Measurements from ENCODE around the gene MYMK. TPM values are rescaled to one million over a fixed set of nuclear protein-coding genes. Genes with fewer than 3 reads are reported as not detected.

MYMK gene
- total and polyA plus RNA-seq, 2 of the 4 experiments (the other 2 are of a cell fraction), result not detected

DNA sequence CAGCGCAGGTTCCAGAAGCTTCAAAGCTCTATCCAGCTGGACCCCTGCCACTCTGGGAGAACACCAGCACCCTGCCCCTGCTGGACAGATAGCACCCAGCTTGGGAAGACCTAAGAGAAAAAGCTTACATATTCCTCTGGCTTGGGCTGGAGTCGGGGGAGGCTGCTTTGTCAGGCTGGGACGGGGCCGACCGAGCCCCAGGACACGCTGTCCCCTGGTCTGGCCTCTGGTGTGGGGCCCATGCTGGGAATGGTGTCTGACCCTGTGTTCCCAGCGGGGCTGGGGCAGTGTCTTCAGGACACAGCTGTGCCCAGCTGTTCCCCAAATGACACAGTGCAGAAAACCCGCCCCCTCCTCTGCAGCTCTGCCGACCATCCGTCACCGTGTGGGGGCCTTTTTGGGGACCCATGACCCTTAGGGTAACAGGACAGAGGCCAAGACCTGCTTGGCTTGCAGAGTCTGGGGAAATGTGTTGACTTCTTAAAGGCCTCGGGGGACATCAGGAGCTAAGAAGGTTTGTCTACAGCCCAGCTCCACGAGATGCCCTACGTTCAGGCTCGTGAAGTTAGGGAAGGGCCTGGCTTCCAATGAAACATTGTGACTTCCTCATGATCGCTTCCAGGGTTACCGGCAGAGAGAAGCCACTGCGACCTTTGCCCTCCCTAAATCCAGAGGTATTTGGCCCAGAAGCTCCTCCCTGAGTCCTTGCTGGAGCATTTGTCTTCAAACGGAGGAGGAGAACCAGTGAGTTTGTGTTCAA lies 25.4 kb downstream of the MYMK start:
- Histone ChIP-seq H3K36me3 (ENCODE audit: control insufficient read depth, insufficient read depth, low read length) (no peaks in the 10 kb centered on the region), H3K9me1 (ENCODE audit: insufficient read depth, low read length) (peaks cover 5% of the 10 kb centered on the region; the same call in 1 of the 2 replicates), H3K4ac (ENCODE audit: low read depth, low read length) (no peak overlapping the region), H3K4me3 (ENCODE audit: insufficient read depth, low read depth, low read length) (no peak overlapping the region), H3K23ac (ENCODE audit: low read depth, low read length) (no peak overlapping the region), H3K56ac (ENCODE audit: extremely low read depth, insufficient read depth, low read length) (no peak overlapping the region), H2AFZ (replicated peaks; ENCODE audit: low read length, poor library complexity) (no peak overlapping the region), H4K5ac (ENCODE audit: low read depth, low read length) (no peak overlapping the region), H3K4me1 (ENCODE audit: control insufficient read depth, insufficient read depth, low read length) (no peaks in the 10 kb centered on the region), H3K27ac (ENCODE audit: insufficient read depth, low read length) (no peak overlapping the region), H2BK15ac (ENCODE audit: low read depth, low read length) (no peak overlapping the region), H4K8ac (ENCODE audit: low read depth in 2 of 2, low read length in 2 of 2) (no peak overlapping the region), H4K20me1 (ENCODE audit: insufficient read depth, low read length) (no peaks in the 10 kb centered on the region), H3K27me3 (ENCODE audit: control insufficient read depth, insufficient read depth, low read length) (peaks cover 48% of the 10 kb centered on the region), H2BK5ac (ENCODE audit: low read depth, low read length, poor library complexity, severe bottlenecking) (no peak overlapping the region), H3K9me3 (ENCODE audit: control insufficient read depth, insufficient read depth, low read length) (peaks cover 11% of the 10 kb centered on the region), H2BK20ac (ENCODE audit: low read depth, low read length) (no peak overlapping the region), H2BK120ac (ENCODE audit: low read depth, low read length) (no peak overlapping the region), H3K79me1 (ENCODE audit: low read depth in 1 of 2, low read length in 2 of 2) (no peaks in the 10 kb centered on the region), H3K9ac (ENCODE audit: low read depth, low read length) (no peak overlapping the region), H3K18ac (ENCODE audit: low read depth, low read length) (no peak overlapping the region), H4K91ac (ENCODE audit: insufficient read depth, low read depth, low read length) (no peak overlapping the region), H3K14ac (replicated peaks; ENCODE audit: low read depth, low read length) (no peak overlapping the region), H2AK5ac (ENCODE audit: low read depth, low read length) (no peak overlapping the region), H3K4me2 (ENCODE audit: low read depth, low read length) (no peak overlapping the region), H2AK9ac (replicated peaks; ENCODE audit: low read depth, low read length, poor library complexity) (no peak overlapping the region)
- ATAC-seq (ENCODE audit: low read depth) (no peak), DNase-seq (no peak)
- no TSS peak for BruUV-seq (replicated peaks)
- intact Hi-C loops (cut with micrococcal nuclease), result no loop called here
- WGBS, 2 experiments (ENCODE audit: extremely low coverage in 2 of 2, insufficient read length in 1 of 2), result 37% methylated on average over 5 of the region's 19 CpGs; no CpG with 5 or more reads in 1 of the 2 experiments
- POLR2A ChIA-PET (ENCODE audit: unreplicated experiment), result no interaction called here
- CTCF ChIA-PET, result interaction anchor here (0.9 to 1.0 kb wide), 2 partner anchors 10 to 314 kb away, joined by 3 to 8 read pairs; no protein-coding TSS in a partner anchor
- in situ Hi-C loops (cut with MboI; ENCODE audit: low sequenced_read_pairs), result loop anchor here (25.0 kb wide), 1 partner anchor 462 kb away; the partner anchor contains the start of gene GTF3C5
- dilution Hi-C loops (cut with HindIII; ENCODE audit: low sequenced_read_pairs, unreplicated experiment), result no loop called here
- no peak for TF ChIP-seq ELK1 (IDR thresholded peaks at IDR 0.05; ENCODE audit: borderline replicate concordance, low read depth, low read length)
- TF ChIP-seq FOS (IDR thresholded peaks at IDR 0.05; ENCODE audit: low read depth, low read length), result no peak
- TF ChIP-seq BHLHE40 (IDR thresholded peaks at IDR 0.05; ENCODE audit: low read depth, low read length), result no peak
- TF ChIP-seq RCOR1 (IDR thresholded peaks at IDR 0.05; ENCODE audit: insufficient replicate concordance, low read length), result no peak
- no peak for TF ChIP-seq RAD21 (IDR thresholded peaks at IDR 0.05; ENCODE audit: low read length)
- TF ChIP-seq, protein P1, sequence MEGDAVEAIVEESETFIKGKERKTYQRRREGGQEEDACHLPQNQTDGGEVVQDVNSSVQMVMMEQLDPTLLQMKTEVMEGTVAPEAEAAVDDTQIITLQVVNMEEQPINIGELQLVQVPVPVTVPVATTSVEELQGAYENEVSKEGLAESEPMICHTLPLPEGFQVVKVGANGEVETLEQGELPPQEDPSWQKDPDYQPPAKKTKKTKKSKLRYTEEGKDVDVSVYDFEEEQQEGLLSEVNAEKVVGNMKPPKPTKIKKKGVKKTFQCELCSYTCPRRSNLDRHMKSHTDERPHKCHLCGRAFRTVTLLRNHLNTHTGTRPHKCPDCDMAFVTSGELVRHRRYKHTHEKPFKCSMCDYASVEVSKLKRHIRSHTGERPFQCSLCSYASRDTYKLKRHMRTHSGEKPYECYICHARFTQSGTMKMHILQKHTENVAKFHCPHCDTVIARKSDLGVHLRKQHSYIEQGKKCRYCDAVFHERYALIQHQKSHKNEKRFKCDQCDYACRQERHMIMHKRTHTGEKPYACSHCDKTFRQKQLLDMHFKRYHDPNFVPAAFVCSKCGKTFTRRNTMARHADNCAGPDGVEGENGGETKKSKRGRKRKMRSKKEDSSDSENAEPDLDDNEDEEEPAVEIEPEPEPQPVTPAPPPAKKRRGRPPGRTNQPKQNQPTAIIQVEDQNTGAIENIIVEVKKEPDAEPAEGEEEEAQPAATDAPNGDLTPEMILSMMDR (conservative IDR thresholded peaks at IDR 0.05; ENCODE audit: low read depth, low read length), result no peak
- no peak for TF ChIP-seq NFE2L2 (IDR thresholded peaks at IDR 0.05; ENCODE audit: low read depth, low read length)
- TF ChIP-seq MXI1 (IDR thresholded peaks at IDR 0.05; ENCODE audit: borderline replicate concordance, low read depth, low read length), result no peak
- TF ChIP-seq USF2 (IDR thresholded peaks at IDR 0.05; ENCODE audit: low read depth, low read length), result no peak
- TF ChIP-seq MAFK (IDR thresholded peaks at IDR 0.05; ENCODE audit: low read depth, low read length), result no peak
- TF ChIP-seq MAZ (IDR thresholded peaks at IDR 0.05; ENCODE audit: borderline replicate concordance, low read depth, low read length), result no peak
- no peak for TF ChIP-seq CHD1 (IDR thresholded peaks at IDR 0.05; ENCODE audit: low read depth, low read length)
- no peak for TF ChIP-seq SMC3 (IDR thresholded peaks at IDR 0.05; ENCODE audit: low read depth, low read length)
- TF ChIP-seq POLR2A (IDR thresholded peaks at IDR 0.05; ENCODE audit: low read depth, low read length), result no peak
- no peak for TF ChIP-seq CEBPB (IDR thresholded peaks at IDR 0.05; ENCODE audit: low read depth, low read length)
